Subcutaneous abdominal adipose tissue (tissue), 5 donors: ENCODE measurements around the gene TERC.
"Not testable (repeated sequence)": the region's sequence is repeated elsewhere in the genome, so short reads cannot be mapped to it uniquely, and the experiment has no call there.

ENCODE experiments used
- H3K27ac ChIP-seq: one replicate; pipeline ENCODE4 v1.7.0; 2013; ENCODE audit warnings: low read depth, mild to moderate bottlenecking, inconsistent platforms, low read length, moderate library complexity
- H3K27me3 ChIP-seq, 5 donors: one replicate each; pipeline ENCODE4 v1.7.0; 2013; ENCODE audit warnings: low read length in 5 of 5, inconsistent platforms in 1 of 5; ENCODE audit not compliant: control insufficient read depth in 5 of 5, insufficient read depth in 4 of 5
- H3K36me3 ChIP-seq, 5 donors: one replicate each; pipeline ENCODE4 v1.7.0; 2013; ENCODE audit warnings: low read length in 5 of 5; ENCODE audit not compliant: control insufficient read depth in 5 of 5, insufficient read depth in 5 of 5
- H3K4me1 ChIP-seq, 5 donors: one replicate each; pipeline ENCODE4 v1.7.0; 2013; ENCODE audit warnings: low read length in 5 of 5, mild to moderate bottlenecking in 3 of 5, moderate library complexity in 1 of 5; ENCODE audit not compliant: control insufficient read depth in 5 of 5, insufficient read depth in 5 of 5
- H3K4me3 ChIP-seq, 5 donors: one replicate each; pipeline ENCODE4 v1.7.0; 2013; ENCODE audit warnings: low read length in 5 of 5, low read depth in 1 of 5
- H3K9ac ChIP-seq, 5 donors: one replicate each; pipeline ENCODE4 v1.7.0; 2013; ENCODE audit warnings: low read length in 5 of 5, mild to moderate bottlenecking in 4 of 5, moderate library complexity in 3 of 5
- H3K9me3 ChIP-seq, 5 donors: one replicate each; pipeline ENCODE4 v1.7.0; 2013; ENCODE audit warnings: low read length in 5 of 5; ENCODE audit not compliant: control insufficient read depth in 5 of 5
- donor health status: healthy.
- donor health status: healthy.
- donor health status: healthy.
- donor health status: healthy.
- donor health status: healthy.

Gene TERC

DNA sequence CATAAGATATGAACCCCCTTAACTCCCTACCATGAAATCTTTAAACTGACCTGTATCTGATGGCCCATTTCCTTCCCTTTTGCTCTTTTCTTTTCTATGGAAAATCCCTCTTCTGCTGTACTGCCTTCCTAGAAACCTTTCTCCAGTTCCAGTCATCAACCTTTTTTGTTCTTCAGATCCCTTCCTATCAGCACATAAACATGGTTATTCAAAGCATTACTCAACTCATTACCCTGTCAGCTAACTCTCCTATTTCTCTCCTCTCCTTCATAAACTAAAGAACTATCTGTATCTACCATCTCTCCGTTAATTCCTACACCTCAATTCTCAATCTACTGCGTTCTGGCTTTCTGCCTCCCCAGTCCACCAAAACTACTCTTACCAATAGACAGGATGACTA, 13.0 kb downstream of the TERC start:
- H3K9ac ChIP-seq, result no peak overlapping the region
- H3K27ac ChIP-seq, result no peak overlapping the region
- no peak overlapping the region for H3K4me3 ChIP-seq
- H3K4me1 ChIP-seq, result no peaks in the 10 kb centered on the region
- no peaks in the 10 kb centered on the region for H3K9me3 ChIP-seq
- H3K36me3 ChIP-seq, result no peaks in the 10 kb centered on the region
- peaks cover under 1 to 7% (median 3%) of the 10 kb centered on the region in 5 donors for H3K27me3 ChIP-seq

- H3K9me3 ChIP-seq, result no peaks in the 10 kb centered on the region
- H3K27me3 ChIP-seq, result peaks cover 3 to 11% (median 5%) of the 10 kb centered on the region in 5 donors
- no peak overlapping the region for H3K27ac ChIP-seq
- no peak overlapping the region for H3K9ac ChIP-seq
- no peaks in the 10 kb centered on the region for H3K36me3 ChIP-seq
- H3K4me3 ChIP-seq, result no peak overlapping the region
- no peaks in the 10 kb centered on the region for H3K4me1 ChIP-seq
Observed at GRCh38 chr3:169750665-169751064, 14.2 kb downstream of the TERC start.

GRCh38 chr3:169748670-169749069, 16.2 kb downstream of the TERC start:
- Histone ChIP-seq H3K36me3 (no peaks in the 10 kb centered on the region), H3K9ac (no peak overlapping the region), H3K27me3 (peaks cover 0 to 8% (median 5%) of the 10 kb centered on the region in 5 donors), H3K27ac (no peak overlapping the region), H3K4me1 (no peaks in the 10 kb centered on the region), H3K9me3 (no peaks in the 10 kb centered on the region), H3K4me3 (no peak overlapping the region)

GRCh38 chr3:169746924-169747323, 17.9 kb downstream of the TERC start:
- Histone ChIP-seq H3K4me1 (no peaks in the 10 kb centered on the region), H3K27me3 (peaks cover 0 to 8% (median 5%) of the 10 kb centered on the region in 5 donors), H3K9me3 (no peaks in the 10 kb centered on the region), H3K27ac (no peak overlapping the region), H3K9ac (no peak overlapping the region), H3K4me3 (no peak overlapping the region), H3K36me3 (no peaks in the 10 kb centered on the region)

GRCh38 chr3:169744366-169745054, 20.4 kb downstream of the TERC start:
- H3K27ac ChIP-seq, result no peak overlapping the region
- H3K9ac ChIP-seq, result no peak overlapping the region
- no peaks in the 10 kb centered on the region for H3K36me3 ChIP-seq
- peaks cover 0 to 8% (median 5%) of the 10 kb centered on the region in 5 donors for H3K27me3 ChIP-seq
- no peaks in the 10 kb centered on the region for H3K9me3 ChIP-seq
- H3K4me1 ChIP-seq, result no peaks in the 10 kb centered on the region
- H3K4me3 ChIP-seq, result no peak overlapping the region

DNA sequence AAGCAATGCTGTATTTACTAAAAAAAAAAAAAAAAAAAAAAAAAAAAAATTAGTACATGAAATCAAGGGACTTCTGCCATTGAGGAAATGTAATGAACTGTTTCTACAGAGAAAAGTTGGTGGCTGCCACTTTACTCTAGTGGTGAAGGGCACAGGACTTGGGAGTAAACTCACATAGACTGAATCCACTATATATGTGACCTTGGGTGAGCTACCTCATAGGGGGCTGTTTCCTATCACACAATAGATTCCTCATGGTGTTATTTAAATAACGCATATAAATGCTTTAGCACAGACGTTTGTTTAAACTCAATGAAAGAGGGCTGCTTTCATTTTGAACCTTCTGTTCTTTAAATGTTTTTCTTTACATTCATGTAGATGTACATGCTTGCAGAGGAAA, 25.8 kb downstream of the TERC start:
- Histone ChIP-seq H3K9ac (no peak overlapping the region), H3K27me3 (no peaks in the 10 kb centered on the region), H3K27ac (no peak overlapping the region), H3K9me3 (peaks cover 0 to 6% (median 3%) of the 10 kb centered on the region in 5 donors), H3K36me3 (no peaks in the 10 kb centered on the region), H3K4me3 (no peak overlapping the region), H3K4me1 (no peaks in the 10 kb centered on the region)

DNA sequence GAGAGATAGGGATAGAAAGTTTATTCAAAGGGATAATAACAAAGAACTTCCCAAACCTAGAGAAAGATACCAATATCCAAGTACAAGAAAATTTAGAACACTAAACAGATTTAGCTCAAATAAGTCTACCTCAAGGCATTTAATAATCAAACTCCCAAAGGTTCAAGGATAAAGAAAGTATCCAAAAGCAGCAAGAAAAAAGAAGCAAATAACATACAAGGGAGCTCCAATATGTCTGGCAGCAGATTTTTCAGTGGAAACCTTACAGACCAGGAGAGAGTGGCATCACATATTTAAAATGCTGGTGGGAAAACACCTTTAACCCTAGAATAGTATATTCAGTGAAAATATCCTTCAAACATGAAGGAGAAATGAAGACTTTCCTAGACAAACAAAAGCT, 33.0 kb downstream of the TERC start:
- H3K27me3 ChIP-seq, H3K27ac ChIP-seq, H3K4me1 ChIP-seq, H3K9ac ChIP-seq, H3K4me3 ChIP-seq, H3K36me3 ChIP-seq: not testable (repeated sequence)
- peaks cover 0 to 11% (median 10%) of the 10 kb centered on the region in 5 donors for H3K9me3 ChIP-seq

GRCh38 chr3:169722724-169723123, 42.1 kb downstream of the TERC start:
- Histone ChIP-seq H3K9me3 (no peaks in the 10 kb centered on the region), H3K27ac (no peak overlapping the region)

DNA sequence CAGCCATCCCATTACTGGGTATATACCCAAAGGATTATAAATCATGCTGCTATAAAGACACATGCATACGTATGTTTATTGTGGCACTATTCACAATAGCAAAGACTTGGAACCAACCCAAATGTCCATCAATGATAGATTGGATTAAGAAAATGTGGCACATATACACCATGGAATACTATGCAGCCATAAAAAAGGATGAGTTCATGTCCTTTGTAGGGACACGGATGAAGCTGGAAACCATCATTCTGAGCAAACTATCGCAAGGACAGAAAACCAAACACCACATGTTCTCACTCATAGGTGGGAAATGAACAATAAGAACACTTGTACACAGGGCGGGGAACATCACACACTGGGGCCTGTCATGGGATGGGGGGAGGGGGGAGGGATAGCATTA, 46.4 kb downstream of the TERC start:
- H3K36me3 ChIP-seq, H3K4me1 ChIP-seq, H3K9me3 ChIP-seq, H3K27ac ChIP-seq, H3K9ac ChIP-seq, H3K4me3 ChIP-seq, H3K27me3 ChIP-seq: not testable (repeated sequence)

More at GRCh38 chr3:169722724-169723123, 42.1 kb downstream of the TERC start:
- no peaks in the 10 kb centered on the region for H3K4me1 ChIP-seq
- H3K36me3 ChIP-seq, result no peaks in the 10 kb centered on the region
- no peak overlapping the region for H3K4me3 ChIP-seq
- H3K27me3 ChIP-seq, result no peaks in the 10 kb centered on the region
- H3K9ac ChIP-seq, result no peak overlapping the region
